Activated CD8-positive, alpha-beta memory T cell treated with anti-CD3 and anti-CD28 coated beads, Interleukin-2, amount 50 U/mL, for 48 hours (primary cell): ENCODE data around the gene XPO4.
A peak's percentile ranks its signal among the peaks of the same experiment; 100 is the strongest.
"Not testable (repeated sequence)": the region's sequence is repeated elsewhere in the genome, so short reads cannot be mapped to it uniquely, and the experiment has no call there.

ENCODE experiments used
- DNase-seq: peaks from one replicate; pipeline ENCODE4 v3.0.0-alpha.2; 2020

The XPO4 gene

GRCh38 chr13:20780317-20780716 lies 122.2 kb downstream of the XPO4 start:
- DNase-seq: no peak

GRCh38 chr13:20779405-20779804 lies 123.1 kb downstream of the XPO4 start:
- DNase-seq: no peak

GRCh38 chr13:20778311-20778710 lies 124.2 kb downstream of the XPO4 start:
- DNase-seq: no peak

- DNase-seq: no peak
Observed at GRCh38 chr13:20776751-20777150, 125.8 kb downstream of the XPO4 start.

- no peak for DNase-seq
Observed at GRCh38 chr13:20775961-20776360, 126.6 kb downstream of the XPO4 start.

- no peak for DNase-seq
Observed at GRCh38 chr13:20774746-20775145, 127.8 kb downstream of the XPO4 start.

- DNase-seq: peak; percentile 99
Observed at GRCh38 chr13:20773194-20774080, 129.1 kb downstream of the XPO4 start, which contains the start of gene EEF1AKMT1. Gene EEF1AKMT1 (minus strand): TSS chr13:20773961. CDS start chr13:20757598, 16,363 bp downstream.

GRCh38 chr13:20772401-20773131 lies 130.0 kb downstream of the XPO4 start:
- no peak for DNase-seq

- no peak for DNase-seq
Observed at GRCh38 chr13:20769834-20770233, 132.7 kb downstream of the XPO4 start.

GRCh38 chr13:20769091-20769490 lies 133.5 kb downstream of the XPO4 start:
- no peak for DNase-seq

GRCh38 chr13:20767309-20767943 lies 135.1 kb downstream of the XPO4 start:
- no peak for DNase-seq

GRCh38 chr13:20760872-20761271 lies 141.7 kb downstream of the XPO4 start:
- DNase-seq: no peak

GRCh38 chr13:20754009-20754408 lies 148.5 kb downstream of the XPO4 start:
- no peak for DNase-seq

- no peak for DNase-seq
Observed at GRCh38 chr13:20749377-20749776, 153.2 kb downstream of the XPO4 start.

- not testable (repeated sequence) for DNase-seq
Observed at GRCh38 chr13:20743830-20744404, 158.6 kb downstream of the XPO4 start.

- DNase-seq: no peak
Observed at GRCh38 chr13:20740021-20740420, 162.5 kb downstream of the XPO4 start.

- DNase-seq: no peak
Observed at GRCh38 chr13:20738616-20739015, 163.9 kb downstream of the XPO4 start.

- DNase-seq: no peak
Observed at GRCh38 chr13:20729633-20730585, 172.6 kb downstream of the XPO4 start.

- DNase-seq: no peak
Observed at GRCh38 chr13:20728579-20729311, 173.8 kb downstream of the XPO4 start.

- no peak for DNase-seq
Observed at GRCh38 chr13:20727856-20728255, 174.7 kb downstream of the XPO4 start.
